ENCODE measurements around the gene RAET1E. TPM values are rescaled to one million over a fixed set of nuclear protein-coding genes. Genes with fewer than 3 reads are reported as not detected.
"Not testable (repeated sequence)": the region's sequence is repeated elsewhere in the genome, so short reads cannot be mapped to it uniquely, and the experiment has no call there.

The RAET1E gene
- total and polyA plus RNA-seq, 4 donors = 0.56 to 0.98 (median 0.93) TPM

DNA sequence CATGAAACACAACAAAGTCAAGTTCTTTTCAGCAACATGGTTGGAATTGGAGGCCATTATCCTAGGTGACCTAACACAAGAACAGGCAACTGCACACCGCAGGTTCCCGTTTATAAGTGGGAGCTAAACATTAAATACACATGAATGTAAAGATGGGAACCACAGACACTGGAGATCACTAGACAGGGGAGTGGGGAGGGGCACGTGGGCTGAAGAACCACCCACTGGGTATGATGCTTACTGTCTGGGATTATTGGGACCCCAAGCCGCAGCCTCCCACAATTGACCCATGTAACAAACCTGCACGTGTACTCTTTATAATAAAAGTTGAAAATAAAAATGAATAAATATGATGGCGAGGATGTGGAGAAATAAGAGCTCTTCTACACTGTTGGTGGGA, 33.6 kb upstream of the RAET1E start:
- H3K9me3 ChIP-seq (ENCODE audit: control insufficient read depth in 4 of 4, insufficient read depth in 3 of 4, low read length in 3 of 4) = peaks cover 0 to 2% (median 0%) of the 10 kb centered on the region in 4 donors
- no peaks in the 10 kb centered on the region for H3K4me1 ChIP-seq (ENCODE audit: control insufficient read depth in 5 of 5, insufficient read depth in 5 of 5, low read length in 5 of 5)
- ATAC-seq (ENCODE audit: insufficient read depth, low FRiP score) = no peak
- no peak overlapping the region for H3K27ac ChIP-seq (ENCODE audit: low read depth in 1 of 2, low read length in 1 of 2)
- no peak overlapping the region for H3K9ac ChIP-seq (ENCODE audit: insufficient read depth in 1 of 2, low read length in 2 of 2)
- DNase-seq = no peak
- H3K36me3 ChIP-seq (ENCODE audit: control insufficient read depth in 4 of 4, insufficient read depth in 4 of 4, low read length in 4 of 4) = no peaks in the 10 kb centered on the region
- H3K27me3 ChIP-seq (ENCODE audit: control insufficient read depth in 3 of 3, insufficient read depth in 3 of 3, low read length in 2 of 3) = peaks cover 0 to 55% (median 52%) of the 10 kb centered on the region in 3 donors
- 67 to 75% methylated on average over 6 of the region's 6 CpGs for WGBS, 2 donors
- TF ChIP-seq CTCF (IDR thresholded peaks at IDR 0.05; ENCODE audit: control extremely low read depth, extremely low read depth) = no peak
- H3K4me3 ChIP-seq = no peak overlapping the region

- peaks cover 0 to 36% (median 33%) of the 10 kb centered on the region in 3 donors for H3K27me3 ChIP-seq (ENCODE audit: control insufficient read depth in 3 of 3, insufficient read depth in 3 of 3, low read length in 2 of 3)
These were observed 31.5 kb upstream of the RAET1E start for GRCh38 chr6:149929422-149929821.

DNA sequence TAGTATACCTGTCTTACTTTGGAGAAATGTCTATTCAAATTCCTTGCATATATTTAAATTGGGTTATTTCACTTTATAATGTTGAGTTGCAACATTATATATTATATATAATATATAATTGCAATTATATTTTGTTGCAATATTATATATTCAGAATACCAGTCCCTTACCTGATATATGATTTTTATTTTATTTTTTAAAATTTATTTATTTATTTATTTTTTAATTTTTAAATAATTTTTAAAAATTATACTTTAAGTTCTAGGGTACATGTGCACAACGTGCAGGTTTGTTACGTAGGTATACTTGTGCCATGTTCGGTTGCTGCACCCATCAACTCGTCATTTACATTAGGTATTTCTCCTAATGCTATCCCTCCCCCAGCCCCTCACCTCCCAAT, 29.1 kb upstream of the RAET1E start:
- not testable (repeated sequence) for ATAC-seq (ENCODE audit: insufficient read depth, low FRiP score); H3K27ac ChIP-seq (ENCODE audit: low read depth in 1 of 2, low read length in 1 of 2); H3K4me3 ChIP-seq; DNase-seq; H3K36me3 ChIP-seq (ENCODE audit: control insufficient read depth in 4 of 4, insufficient read depth in 4 of 4, low read length in 4 of 4); H3K9ac ChIP-seq (ENCODE audit: insufficient read depth in 1 of 2, low read length in 2 of 2); H3K9me3 ChIP-seq (ENCODE audit: control insufficient read depth in 4 of 4, insufficient read depth in 3 of 4, low read length in 3 of 4)
- 80 to 87% methylated on average over 4 of the region's 4 CpGs for WGBS, 2 donors
- H3K27me3 ChIP-seq (ENCODE audit: control insufficient read depth in 3 of 3, insufficient read depth in 3 of 3, low read length in 2 of 3) = peaks cover 0 to 28% (median 24%) of the 10 kb centered on the region in 3 donors
- peaks cover 0 to 18% (median 0%) of the 10 kb centered on the region in 5 donors for H3K4me1 ChIP-seq (ENCODE audit: control insufficient read depth in 5 of 5, insufficient read depth in 5 of 5, low read length in 5 of 5)

More at GRCh38 chr6:149929422-149929821, 31.5 kb upstream of the RAET1E start:
- H3K9ac ChIP-seq (ENCODE audit: insufficient read depth in 1 of 2, low read length in 2 of 2) = no peak overlapping the region
- H3K27ac ChIP-seq (ENCODE audit: low read depth in 1 of 2, low read length in 1 of 2) = no peak overlapping the region
- H3K4me1 ChIP-seq (ENCODE audit: control insufficient read depth in 5 of 5, insufficient read depth in 5 of 5, low read length in 5 of 5) = peaks cover 0 to 9% (median 0%) of the 10 kb centered on the region in 5 donors
- no peak for TF ChIP-seq CTCF (IDR thresholded peaks at IDR 0.05; ENCODE audit: control extremely low read depth, extremely low read depth)
- no peaks in the 10 kb centered on the region for H3K9me3 ChIP-seq (ENCODE audit: control insufficient read depth in 4 of 4, insufficient read depth in 3 of 4, low read length in 3 of 4)
- H3K4me3 ChIP-seq = no peak overlapping the region
- whole genome bisulfite sequencing, 2 donors = 5 to 14% methylated on average over 3 of the region's 3 CpGs
- ATAC-seq (ENCODE audit: insufficient read depth, low FRiP score) (no peak), DNase-seq (no peak)
- H3K36me3 ChIP-seq (ENCODE audit: control insufficient read depth in 4 of 4, insufficient read depth in 4 of 4, low read length in 4 of 4) = no peaks in the 10 kb centered on the region

DNA sequence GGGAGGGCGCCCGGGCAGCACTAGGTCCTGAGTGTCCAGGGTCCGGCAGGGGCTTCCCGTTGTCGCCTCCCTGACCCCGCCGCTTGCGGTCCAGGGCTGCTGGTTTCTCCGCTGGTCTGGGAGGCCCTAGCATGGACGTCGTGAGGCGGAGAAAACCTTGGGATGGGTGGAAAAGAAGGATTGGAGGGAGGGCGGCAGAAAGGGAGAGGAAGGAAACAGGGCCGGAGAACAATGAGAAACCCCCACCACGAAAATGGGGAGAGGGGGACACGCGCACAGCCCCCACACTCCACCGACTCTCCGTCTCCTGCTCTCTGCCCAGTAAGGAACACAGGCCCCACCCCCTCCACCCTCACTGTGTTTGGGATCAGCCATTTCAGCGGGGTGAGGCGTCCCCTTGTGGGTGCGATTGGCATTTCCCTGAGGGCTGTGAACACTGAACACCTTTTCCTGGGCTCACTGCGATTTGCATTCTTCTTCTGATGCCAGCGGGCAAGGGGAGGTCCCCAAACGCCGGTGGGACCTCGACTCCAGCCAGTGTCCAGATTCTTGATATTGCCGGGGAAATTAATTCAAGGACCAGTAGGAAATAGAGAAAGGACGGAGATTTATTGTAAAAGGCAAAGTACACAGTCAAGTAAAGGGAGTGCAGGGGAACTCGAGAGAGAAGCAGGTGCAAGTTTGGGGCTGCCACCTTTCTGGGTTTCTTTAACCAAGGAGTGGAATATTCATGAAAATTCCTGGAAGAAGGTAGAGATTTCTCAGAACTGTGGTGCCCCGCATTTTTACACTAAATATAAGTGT, 28.3 kb upstream of the RAET1E start:
- 3% methylated on average over 30 to 31 of the region's 31 CpGs for WGBS, 2 donors
- DNase-seq (peak; percentile 89 to 90 (median 90)), ATAC-seq (ENCODE audit: insufficient read depth, low FRiP score) (peak; percentile 88)
- peak overlapping the region in 1 of 2 donors; percentile 55 for H3K27ac ChIP-seq (ENCODE audit: low read depth in 1 of 2, low read length in 1 of 2)
- H3K9me3 ChIP-seq (ENCODE audit: control insufficient read depth in 4 of 4, insufficient read depth in 3 of 4, low read length in 3 of 4) = peaks cover 0 to 2% (median 0%) of the 10 kb centered on the region in 4 donors
- peak overlapping the region; percentile 16 to 38 for H3K9ac ChIP-seq (ENCODE audit: insufficient read depth in 1 of 2, low read length in 2 of 2)
- H3K27me3 ChIP-seq (ENCODE audit: control insufficient read depth in 3 of 3, insufficient read depth in 3 of 3, low read length in 2 of 3) = peaks cover 0 to 21% (median 21%) of the 10 kb centered on the region in 3 donors
- H3K36me3 ChIP-seq (ENCODE audit: control insufficient read depth in 4 of 4, insufficient read depth in 4 of 4, low read length in 4 of 4) = no peaks in the 10 kb centered on the region
- peaks cover 0 to 18% (median 0%) of the 10 kb centered on the region in 5 donors for H3K4me1 ChIP-seq (ENCODE audit: control insufficient read depth in 5 of 5, insufficient read depth in 5 of 5, low read length in 5 of 5)
- peak overlapping the region; percentile 12 for H3K4me3 ChIP-seq
- TF ChIP-seq CTCF (IDR thresholded peaks at IDR 0.05; ENCODE audit: control extremely low read depth, extremely low read depth) = peak; percentile 93

All from lung (tissue), 12 donors.